Hematopoietic multipotent progenitor cell (in vitro differentiated cells): ENCODE data around the gene LRRC31. TPM values are rescaled to one million over a fixed set of nuclear protein-coding genes. Genes with fewer than 3 reads are reported as not detected.

Experiments
- DNase-seq, 3 donors: peaks; one replicate each; pipeline ENCODE4 v3.0.0-alpha.2; 2011 to 2015; ENCODE audit warnings: low read depth in 2 of 3, low spot score in 2 of 3
- total RNA-seq: library from RNA; depleted of rRNA; stranded (reverse); fragments of >200 nt; gene quantifications from one replicate; pipeline ENCODE4 v1.2.3, GENCODE V29; 2012

Gene LRRC31
- total RNA-seq, result not detected

DNA sequence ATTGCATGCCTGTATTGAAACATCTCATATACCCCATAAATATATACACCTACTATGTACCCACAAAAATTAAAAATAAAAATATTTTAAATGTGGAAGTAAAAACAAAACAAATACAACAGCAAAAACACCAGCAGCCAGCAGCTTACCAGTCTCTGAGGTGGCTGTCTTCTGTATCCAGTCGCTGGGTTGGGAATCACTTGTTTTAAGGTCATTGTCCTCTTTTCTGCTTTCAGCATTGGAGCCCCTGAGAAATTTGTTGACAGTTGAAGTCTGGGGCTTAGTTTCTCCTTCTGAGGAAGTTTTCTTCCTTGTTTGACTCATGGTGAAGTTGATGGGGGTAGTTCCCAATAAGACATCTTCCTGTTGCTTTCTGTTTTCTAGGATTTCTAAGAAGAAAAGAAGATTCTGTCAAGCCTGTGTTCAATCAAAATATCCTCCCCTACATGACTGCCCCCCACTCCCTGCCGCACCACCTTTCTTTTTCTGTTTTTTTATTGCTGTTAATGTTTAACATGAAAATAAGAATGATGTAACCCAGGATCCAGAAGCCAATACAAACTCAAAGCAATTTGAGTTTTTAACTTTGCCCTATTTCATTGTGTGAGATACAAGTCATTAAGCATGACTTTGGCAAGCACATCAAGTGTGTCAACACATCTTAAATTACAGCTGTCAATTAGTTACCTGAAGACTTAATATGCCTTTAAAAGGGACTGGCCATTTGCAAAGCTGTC, at the start of gene LRRC31:
Gene LRRC31 (minus strand): TSS at position 452 of the 737 bp plus-strand sequence. CDS start 128 bp downstream, at position 324.
- no peak for DNase-seq

DNA sequence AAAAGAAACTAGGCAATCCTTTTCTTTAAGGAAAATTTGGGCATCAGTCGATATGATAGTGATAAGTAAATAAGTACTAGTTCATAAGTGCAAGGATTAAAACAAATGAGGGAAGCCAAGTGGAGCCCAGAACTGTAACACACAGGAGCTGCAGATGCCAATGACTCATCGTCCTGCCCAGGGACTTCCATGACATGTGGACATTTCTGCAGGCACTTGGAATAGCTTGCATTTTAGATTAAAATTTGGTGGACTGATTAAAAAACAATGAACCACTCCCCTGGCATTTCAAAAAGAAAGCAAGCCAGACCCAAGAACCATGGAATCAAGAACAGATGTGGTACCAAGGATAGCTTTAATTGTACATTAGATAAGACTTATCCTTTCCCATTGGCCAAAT, 44.6 kb upstream of the LRRC31 start:
- no peak for DNase-seq

- DNase-seq, result no peak
Observed at GRCh38 chr3:169913323-169913722, 43.6 kb upstream of the LRRC31 start.

- no peak for DNase-seq
Observed at GRCh38 chr3:169911272-169911671, 41.5 kb upstream of the LRRC31 start, which contains the start of gene SAMD7. TSS of gene SAMD7 (plus strand) at chr3:169911572. CDS start at chr3:169919499, 7,927 bp downstream.

DNA sequence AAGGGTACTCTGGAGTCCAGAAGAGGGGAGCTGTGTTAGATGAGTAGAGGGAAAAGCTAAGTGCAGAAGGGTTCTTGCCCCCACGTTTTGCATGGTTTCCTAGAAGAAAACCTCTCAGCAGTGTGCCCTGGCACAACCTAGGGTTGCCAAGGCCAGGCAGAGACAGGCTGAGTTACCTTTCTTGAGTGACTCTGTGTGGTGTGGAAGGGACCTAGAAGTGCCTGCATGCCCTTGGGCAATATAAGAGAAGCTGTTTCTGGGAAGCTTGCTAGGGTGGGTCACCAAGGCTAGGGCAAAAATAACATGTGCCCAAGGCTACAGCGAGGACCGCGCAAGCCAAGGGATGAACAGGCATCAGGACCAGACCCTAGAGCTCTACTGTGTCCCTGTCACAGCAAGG, 38.2 kb upstream of the LRRC31 start:
- no peak for DNase-seq

DNA sequence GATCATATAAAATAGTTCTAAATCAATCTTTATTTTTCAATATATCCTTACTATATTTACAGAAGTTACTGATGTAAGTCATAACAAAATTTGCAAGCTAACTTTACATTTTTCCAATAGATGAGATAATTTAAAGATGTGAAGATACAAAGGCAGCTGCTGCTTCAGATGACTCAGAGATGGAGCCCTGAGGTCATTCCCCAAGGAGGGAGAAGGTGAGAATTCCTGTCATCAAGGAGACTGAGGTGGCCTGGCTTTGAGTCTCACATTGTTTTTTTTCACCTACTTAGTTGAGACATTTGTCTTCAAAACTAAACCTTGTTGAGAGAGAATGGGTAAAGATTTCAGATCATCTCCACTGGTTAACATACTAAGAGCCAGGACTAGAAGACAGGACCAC, 37.7 kb upstream of the LRRC31 start:
- no peak for DNase-seq

GRCh38 chr3:169905404-169905803, 35.7 kb upstream of the LRRC31 start:
- DNase-seq, result no peak

DNA sequence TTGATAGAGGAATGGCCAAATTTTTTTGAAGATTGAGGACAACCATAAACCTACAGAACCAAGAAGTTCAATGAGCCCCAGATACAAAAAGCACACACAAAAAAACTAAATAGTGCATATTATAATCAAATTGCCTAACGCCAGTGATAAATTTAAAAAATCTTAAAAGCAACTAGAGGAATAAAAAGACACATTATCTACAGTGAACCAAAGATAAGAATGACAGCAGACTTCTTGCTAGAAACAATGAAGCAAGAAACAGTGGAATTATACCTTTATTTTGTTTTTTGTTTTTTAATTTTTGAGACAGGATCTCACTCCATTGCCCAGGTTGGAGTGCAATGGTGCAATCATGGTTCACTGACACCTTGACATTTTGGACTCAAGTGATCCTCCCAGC, 31.7 kb upstream of the LRRC31 start:
- peak in 1 of 3 donors; percentile 4 for DNase-seq

DNA sequence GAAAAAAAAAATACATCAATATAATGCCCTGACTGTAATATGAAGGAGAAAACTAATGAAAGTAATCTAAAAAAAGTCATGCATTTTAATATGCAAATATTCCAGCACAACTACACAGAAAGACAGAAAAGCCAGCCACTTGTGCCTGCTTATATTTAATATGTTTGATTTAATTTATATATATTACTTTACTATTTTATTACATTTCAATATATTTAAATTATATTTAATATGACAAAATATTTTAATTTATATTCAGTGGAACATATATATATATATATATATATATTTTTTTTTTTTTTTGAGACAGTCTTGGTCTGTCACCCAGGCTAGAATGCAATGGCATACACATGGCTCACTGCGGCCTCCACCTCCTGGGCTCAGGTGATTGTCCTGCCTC, 27.5 kb upstream of the LRRC31 start:
- DNase-seq, result no peak

DNA sequence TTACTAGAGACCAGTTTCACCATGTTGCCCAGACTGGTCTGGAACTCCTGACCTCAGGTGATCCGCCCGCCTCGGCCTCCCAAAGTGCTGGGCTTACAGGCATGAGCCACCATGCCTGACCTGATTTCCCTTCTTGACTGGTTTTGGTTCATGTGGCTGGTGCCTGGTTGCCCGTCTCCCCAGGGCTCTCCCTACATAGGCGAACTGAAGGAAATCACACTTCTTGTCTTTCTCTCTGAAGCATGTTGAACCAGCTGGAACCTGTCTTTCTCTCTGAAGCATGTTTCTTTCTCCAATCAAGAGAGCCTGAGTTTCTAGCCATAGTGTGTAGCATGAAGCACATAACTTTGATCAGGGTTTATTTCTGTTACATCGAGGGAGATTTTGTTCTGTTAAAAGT, 25.3 kb upstream of the LRRC31 start:
- DNase-seq, result no peak

- no peak for DNase-seq
Observed at GRCh38 chr3:169894110-169894509, 24.4 kb upstream of the LRRC31 start.

GRCh38 chr3:169891886-169892285, 22.2 kb upstream of the LRRC31 start:
- no peak for DNase-seq

DNA sequence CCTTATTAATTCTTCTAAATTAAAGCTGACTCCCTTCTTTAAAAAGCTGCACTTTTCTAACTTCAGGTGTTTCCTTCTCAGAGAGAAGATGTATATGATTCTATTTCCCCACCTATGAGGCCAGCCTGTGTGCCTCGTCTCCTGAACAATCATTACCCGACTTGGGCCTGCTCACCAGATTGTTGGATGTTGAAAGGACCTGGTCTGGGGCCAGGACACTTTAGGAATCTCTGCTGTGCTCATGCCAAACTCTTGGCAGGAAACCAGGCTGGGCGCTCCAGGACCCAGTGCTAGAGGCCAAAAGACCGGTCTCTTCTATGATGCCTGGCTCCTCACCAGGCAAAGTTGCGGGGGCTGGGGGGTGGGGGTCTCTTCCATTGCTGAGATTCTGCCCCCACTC, 16.9 kb upstream of the LRRC31 start:
- DNase-seq, result no peak

DNA sequence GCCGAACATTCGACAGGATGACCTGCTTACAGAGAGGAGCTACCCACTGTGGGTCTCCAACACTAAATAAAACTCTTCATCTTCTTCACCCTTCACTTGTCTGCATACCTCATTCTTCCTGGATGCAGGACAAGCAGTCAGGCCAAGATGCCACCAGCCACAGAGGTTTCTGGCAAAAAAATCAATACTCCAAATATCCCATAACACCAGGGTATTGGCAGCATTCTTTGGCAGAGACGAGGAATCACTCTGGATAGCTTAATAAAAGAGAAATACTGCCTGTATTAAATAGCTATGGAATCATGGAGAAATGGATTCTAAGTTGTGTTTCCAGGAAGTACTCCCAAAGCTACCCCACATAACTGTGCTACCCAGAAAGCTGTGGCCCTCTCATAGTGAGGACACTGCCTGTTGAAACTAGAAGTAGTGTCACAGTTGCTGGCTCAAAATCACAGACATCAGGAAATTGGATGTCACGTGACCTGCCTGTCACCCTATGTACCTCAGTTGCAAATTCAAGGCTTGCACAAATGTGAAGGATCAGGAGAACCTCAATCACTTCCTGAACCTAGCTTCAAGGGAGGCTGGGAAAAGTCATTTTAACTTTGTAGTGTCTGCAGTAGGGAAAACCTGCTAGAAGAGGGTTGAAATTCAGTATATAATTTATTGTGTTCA, 11.0 kb upstream of the LRRC31 start:
- DNase-seq, result no peak

GRCh38 chr3:169879845-169880575, 10.3 kb upstream of the LRRC31 start:
- DNase-seq, result no peak

- DNase-seq, result no peak
Observed at GRCh38 chr3:169879013-169879557, 9.3 kb upstream of the LRRC31 start.

DNA sequence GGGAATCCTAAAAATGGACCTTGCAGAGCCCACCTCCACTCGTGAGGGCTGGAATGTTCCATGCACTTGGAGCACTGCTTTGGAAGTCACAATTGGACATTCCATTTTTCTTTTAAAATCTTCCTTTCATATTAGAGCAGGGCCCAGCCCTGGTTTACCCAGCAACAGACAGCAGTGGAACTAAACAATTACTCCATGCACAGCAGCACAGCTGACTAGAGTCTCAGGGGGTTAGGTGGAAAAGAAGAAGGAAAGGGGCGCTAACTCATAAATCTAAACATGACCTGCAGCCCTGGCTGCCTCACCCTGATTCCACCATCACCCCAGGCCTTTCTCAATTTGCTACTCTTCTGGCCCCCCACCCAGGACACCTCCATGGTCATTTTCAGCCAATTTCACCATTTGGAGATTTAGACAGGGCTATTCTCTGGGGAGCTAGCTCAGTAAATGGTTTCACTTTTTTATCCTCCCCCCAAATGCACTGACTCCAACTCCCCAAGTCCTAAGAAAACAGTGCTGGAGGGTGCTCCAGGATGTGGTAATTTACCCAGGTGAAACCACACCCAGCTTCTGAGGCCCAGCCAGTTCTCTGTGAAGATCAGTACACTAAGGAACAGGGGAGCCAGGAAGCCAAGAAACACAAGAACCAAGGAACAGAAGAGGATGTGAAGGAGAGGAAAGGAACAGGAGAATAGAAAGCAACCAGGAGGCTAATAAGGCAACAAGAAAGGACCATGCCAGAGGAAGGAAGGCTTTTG, 1.6 kb upstream of the LRRC31 start:
- DNase-seq, result no peak

- DNase-seq, result no peak
Observed at GRCh38 chr3:169868369-169868768, 1.4 kb downstream of the LRRC31 start.

DNA sequence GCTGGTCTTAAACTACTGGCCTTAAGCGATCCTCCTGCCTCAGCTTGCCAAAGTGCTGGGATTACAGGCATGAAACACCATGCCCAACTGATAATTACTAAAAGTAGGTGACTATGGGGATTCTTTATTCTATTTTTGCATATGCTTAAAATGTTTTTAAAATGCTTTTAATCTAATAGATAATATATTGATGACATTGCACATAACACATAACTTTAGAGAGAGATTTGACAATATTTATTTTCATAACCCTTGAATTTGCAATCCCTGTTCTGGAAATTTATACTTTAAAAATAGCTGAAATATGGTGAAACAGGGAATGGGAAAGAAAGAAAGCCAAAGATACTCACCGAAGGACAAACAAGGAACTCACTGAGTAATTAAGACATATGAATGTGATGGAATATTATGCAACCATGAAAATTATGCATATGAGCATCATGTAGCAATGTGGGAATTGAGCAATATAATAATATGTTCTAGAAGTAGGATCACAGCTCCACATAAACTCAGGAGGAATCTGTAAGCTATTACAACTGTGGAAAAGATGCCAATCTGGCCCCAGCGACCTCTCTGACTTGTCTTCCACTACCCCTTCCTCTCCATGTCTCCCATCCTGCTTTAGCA, 2.0 kb downstream of the LRRC31 start:
- DNase-seq, result no peak

DNA sequence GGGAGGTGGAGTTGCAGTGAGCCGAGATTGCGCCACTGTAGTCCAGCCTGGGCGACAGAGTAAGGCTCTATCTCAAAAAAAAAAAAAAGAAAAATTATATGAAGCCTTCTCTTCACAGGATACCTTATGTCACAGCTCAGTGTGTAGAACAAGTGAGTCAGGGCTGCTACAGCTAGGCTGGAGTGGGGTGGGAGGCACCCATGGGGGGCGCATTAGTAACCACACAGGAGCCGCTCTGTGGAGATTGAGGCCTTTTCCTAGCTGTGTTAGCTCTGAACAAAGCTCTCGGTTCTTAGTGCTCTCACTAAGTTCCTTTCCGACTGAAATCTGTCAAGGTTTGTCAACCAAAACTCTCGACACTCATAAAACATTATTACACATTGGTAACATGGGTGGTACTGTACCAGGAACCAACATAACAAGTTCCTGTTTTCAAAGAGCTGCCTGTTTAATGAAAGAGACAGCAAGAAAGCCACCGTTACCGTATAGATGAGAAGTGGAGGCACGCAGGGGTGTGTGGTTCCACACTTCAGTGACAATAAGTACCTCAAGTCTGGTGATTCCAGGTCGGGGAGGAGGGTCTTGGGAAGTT, 4.5 kb downstream of the LRRC31 start:
- DNase-seq, result peak in 2 of 3 donors; percentile 33 to 70
